GM12801 (cell line): ENCODE results near the gene SLC25A13.

Source experiments
- CTCF ChIP-seq: IDR thresholded peaks from one replicate; pipeline ENCODE4 v1.5.1; 2011; ENCODE audit warnings: control low read depth; ENCODE audit not compliant: insufficient read length; ENCODE audit errors: extremely low read depth

SLC25A13 gene

DNA sequence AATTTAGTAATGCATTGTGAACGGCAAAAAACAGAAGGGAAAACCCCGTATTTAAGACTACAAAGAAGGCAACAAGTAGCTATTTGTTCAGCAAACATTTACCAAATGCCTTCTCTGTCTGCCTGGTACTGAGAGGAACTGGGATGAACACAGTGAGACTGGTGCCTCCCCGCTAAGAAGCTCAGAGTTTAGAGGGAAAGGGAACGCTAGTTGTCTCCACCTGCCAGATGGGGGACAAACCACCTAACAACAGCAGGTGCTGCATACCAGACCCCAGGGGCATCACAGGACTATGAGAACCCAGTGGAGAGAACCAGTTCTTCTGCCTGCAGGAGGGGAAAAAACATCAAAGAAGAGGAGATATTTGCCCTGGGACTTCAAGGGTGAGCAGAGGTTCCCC is 147.1 kb downstream of the SLC25A13 start:
- TF ChIP-seq CTCF, result no peak

GRCh38 chr7:96173781-96174180 is 148.1 kb downstream of the SLC25A13 start:
- no peak for TF ChIP-seq CTCF

DNA sequence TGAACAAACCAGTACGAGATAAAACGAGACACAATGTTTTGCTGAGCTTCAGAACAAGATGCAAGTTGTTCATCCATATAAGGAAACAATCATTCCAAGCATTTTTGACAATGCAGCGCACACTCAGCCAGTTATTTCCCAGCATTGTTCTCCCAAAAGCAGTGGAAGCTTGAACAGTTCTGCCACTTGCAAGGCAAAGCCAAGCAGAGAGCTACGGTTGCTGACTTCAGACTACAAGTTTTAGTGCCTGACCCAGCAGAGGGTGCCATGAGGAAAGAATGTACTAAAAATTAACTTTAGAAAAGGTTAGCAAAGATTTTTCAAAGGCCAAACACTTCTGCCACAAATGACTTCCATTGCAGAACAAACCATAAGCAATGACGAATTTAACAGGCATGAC is 152.5 kb downstream of the SLC25A13 start:
- no peak for TF ChIP-seq CTCF

GRCh38 chr7:96167424-96167823 is 154.5 kb downstream of the SLC25A13 start:
- TF ChIP-seq CTCF, result no peak

DNA sequence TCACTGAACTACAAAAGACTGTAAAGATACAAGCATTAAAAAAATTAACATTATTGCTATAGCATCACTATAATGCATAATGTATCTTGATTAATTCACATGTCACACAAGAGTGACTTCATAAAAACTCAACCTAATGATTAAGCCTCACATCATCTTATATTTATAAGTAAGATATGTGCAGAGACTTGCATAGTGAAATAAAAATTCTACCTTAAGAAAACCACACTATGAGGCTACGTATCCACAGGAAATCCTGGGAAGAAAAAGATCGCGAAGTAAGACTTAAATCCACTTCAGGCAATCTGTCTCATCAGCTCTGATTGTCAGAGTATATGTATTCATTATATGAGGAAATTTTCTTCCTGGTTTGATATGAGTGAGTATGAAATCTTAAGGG is 160.0 kb downstream of the SLC25A13 start:
- TF ChIP-seq CTCF, result no peak

- TF ChIP-seq CTCF, result no peak
Observed at GRCh38 chr7:96157856-96158255, 164.0 kb downstream of the SLC25A13 start.

- TF ChIP-seq CTCF, result no peak
Observed at GRCh38 chr7:96152706-96153105, 169.2 kb downstream of the SLC25A13 start.

DNA sequence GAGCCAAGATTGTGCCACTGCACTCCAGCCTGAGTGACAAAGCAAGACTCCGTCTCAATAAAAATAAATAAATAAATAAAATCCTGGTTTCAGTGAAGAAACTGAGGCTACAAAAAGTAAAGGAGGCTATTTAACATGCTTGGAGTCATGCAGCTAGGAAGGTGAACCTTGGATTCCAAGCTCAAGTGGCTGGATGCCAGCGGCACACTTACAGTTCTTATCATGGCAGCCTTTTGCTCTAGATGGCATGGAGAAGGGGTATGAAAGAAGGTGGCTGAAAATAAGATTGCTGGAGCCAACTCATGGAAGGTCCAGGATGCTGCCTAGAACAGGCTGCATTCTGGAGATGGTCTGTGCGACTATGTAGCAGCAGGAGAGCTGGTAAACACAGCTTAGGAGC is 170.0 kb downstream of the SLC25A13 start:
- TF ChIP-seq CTCF, result no peak
